ENCODE measurements around the gene SORCS1.

DNA sequence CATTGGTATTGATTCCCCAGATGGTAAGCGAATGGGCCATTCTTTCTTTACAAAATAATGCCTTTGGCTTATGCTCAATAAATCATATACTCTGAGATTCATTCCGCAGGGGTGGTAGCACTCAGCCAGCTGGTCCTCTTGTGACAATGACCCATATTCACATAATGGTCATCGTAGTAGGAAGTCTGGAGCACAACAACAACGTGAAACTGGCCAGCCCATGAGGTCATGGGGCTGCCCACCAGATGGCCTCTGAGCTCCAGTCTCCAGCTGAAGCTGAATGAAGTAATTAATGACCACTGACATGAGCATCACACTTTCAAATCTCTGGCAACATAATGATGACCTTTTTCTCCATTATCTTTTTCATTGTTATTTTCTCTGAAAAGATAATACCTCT lies 42.3 kb upstream of the SORCS1 start:
- TF ChIP-seq, protein P1, sequence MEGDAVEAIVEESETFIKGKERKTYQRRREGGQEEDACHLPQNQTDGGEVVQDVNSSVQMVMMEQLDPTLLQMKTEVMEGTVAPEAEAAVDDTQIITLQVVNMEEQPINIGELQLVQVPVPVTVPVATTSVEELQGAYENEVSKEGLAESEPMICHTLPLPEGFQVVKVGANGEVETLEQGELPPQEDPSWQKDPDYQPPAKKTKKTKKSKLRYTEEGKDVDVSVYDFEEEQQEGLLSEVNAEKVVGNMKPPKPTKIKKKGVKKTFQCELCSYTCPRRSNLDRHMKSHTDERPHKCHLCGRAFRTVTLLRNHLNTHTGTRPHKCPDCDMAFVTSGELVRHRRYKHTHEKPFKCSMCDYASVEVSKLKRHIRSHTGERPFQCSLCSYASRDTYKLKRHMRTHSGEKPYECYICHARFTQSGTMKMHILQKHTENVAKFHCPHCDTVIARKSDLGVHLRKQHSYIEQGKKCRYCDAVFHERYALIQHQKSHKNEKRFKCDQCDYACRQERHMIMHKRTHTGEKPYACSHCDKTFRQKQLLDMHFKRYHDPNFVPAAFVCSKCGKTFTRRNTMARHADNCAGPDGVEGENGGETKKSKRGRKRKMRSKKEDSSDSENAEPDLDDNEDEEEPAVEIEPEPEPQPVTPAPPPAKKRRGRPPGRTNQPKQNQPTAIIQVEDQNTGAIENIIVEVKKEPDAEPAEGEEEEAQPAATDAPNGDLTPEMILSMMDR (IDR thresholded peaks at IDR 0.05) = no peak
- TF ChIP-seq POLR2A (IDR thresholded peaks at IDR 0.05) = no peak
- no peak for TF ChIP-seq EP300 (IDR thresholded peaks at IDR 0.05; ENCODE audit: low read depth)
- TF ChIP-seq POLR2AphosphoS5 (IDR thresholded peaks at IDR 0.05) = no peak
